HG02798 (cell line): Measurements from ENCODE around the gene DOLK.

Experiments used
- ATAC-seq: cut with Tn5 transposase; IDR thresholded peaks from one replicate; pipeline ENCODE4 v1.9.1; 2021; ENCODE audit warnings: mild to moderate bottlenecking; ENCODE audit not compliant: unreplicated experiment, poor library complexity

Gene DOLK

DNA sequence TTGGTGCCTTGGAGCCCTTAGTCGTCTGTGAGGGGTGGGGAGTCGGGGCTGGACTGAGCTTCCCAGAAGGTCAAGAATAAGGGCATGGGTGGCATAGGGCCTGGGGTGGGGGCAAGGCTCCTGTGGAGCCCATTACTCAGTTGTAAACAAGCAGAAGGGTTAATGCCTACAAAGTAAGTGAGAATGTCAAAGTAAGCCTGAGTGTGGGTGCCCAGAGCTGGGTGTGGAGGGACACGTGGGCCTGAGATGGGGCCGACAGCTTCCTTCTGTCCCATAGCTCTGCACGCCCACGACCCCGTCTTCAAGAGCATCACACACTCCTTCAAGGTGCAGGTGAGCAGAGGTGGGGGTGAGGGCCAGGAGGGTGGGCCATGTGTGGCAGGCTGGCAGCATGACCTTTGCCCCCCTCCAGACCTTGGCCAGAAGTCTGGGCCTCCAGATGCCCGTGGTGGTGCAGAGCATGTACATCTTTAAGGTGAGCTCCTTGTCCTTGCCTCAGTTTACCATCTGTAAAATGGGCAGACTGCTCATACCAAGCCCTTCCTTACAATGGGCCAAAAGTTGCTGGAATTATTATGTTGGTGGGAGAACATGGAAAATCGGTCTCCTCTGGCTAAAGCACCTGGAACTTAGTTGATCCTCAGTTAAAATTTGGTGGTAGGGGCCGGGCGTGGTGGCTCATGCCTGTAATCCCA, 11.1 kb downstream of the DOLK start:
- no peak for ATAC-seq

DNA sequence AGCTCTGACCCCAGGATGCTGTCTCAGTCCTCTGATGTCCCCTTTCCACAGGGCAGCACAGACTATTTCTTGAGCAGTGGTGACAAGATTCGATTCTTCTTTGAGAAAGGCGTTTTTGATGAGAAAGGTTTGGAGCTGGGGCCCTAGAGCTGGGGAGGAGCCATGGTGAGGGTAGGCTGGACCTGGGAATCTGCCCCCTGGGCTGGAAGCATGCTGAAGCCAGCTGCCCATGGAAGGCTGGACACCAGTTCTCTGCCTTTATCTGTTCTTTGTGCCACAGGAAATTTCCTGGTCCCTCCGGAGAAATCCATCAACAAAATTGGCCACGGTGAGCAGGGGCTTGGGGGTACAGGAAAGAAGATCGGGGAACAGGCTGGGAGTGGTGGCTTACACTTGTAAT, 13.7 kb downstream of the DOLK start:
- no peak for ATAC-seq

DNA sequence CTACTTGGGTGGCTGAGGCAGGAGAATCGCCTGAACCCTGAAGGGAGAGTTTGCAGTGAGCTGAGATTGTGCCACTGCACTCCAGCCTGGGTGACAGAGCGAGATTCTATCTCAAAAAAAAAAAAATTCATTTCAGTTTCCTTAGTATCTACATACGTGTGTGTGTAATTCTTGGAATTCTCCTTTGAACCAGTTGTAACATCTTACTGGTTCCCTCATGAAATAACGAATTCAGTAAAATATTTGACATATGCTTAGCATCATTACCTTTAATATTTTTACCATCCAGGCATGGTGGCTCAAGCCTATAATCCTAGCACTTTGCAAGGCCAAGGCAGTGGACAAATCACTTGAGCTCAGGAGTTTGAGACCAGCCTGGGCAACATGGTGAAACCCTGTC, 17.8 kb downstream of the DOLK start:
- ATAC-seq, result no peak

DNA sequence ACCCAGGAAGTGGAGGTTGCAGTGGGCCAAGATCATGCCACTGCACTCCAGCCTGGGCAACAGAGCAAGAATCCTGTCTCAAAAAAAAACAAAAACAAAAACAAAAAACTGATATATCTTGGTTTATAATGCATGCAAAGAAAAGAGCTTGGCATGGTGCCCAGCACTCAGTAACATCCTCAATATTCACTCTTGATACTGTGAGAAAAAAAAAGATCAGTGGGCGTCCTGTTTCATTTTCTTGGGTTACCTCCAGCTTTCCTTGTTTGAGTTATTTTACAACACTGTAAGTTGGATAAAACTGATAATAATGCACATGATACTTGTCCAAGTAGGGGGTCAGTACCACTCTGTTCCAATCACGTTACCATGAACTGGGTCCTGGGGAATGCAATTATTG, 18.8 kb downstream of the DOLK start:
- no peak for ATAC-seq

DNA sequence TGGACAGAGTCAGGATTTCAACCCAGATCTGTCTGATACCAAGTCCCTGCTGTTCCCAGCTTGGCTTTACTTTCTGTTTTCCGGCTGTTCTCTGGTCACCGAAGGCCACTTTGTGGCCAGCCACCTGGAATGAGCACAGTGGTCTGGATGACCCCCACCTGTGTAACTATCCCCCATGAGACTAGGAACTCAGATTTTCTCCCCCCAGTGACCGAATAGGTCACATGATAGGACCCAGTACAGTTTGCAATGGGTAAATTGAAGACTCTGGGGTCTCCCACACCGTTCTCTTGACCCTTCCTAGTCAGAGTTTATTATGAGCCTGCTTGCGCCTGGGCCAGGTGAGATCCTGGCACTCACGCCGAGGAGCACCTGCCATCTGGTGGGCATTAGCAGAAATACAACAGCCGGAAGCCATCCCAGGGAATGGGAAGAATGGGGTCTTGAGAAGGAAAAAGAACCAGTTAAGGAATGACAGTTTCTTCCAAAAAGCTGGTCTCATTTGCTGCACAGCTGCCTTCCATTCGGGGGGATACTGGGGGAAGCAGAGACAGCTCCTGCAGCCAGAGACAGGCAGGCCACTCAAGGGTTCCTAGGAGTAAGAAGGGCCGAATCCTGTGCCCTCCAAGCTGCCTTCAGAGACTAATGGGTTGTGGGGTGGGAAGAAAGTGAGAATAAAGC, 19.5 kb downstream of the DOLK start:
- peak; percentile 35 for ATAC-seq

DNA sequence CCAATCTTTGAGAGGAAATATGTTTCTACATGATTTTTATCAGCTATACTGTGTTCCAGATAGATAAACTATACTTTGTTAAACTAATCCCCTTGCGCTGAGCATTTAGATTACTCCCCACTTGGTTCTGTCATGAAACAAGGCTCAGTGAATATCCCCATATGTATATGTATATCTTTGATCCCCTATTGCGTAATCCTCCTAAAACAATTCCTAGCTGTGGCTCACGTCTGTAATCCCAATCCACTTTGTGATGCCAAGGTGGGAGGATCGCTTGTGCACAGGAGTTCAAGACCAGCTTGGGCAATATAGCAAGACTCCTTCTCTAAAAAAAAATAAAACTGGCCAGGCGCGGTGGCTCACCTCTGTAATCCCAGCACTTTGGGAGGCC, 23.9 kb downstream of the DOLK start:
- ATAC-seq, result no peak

DNA sequence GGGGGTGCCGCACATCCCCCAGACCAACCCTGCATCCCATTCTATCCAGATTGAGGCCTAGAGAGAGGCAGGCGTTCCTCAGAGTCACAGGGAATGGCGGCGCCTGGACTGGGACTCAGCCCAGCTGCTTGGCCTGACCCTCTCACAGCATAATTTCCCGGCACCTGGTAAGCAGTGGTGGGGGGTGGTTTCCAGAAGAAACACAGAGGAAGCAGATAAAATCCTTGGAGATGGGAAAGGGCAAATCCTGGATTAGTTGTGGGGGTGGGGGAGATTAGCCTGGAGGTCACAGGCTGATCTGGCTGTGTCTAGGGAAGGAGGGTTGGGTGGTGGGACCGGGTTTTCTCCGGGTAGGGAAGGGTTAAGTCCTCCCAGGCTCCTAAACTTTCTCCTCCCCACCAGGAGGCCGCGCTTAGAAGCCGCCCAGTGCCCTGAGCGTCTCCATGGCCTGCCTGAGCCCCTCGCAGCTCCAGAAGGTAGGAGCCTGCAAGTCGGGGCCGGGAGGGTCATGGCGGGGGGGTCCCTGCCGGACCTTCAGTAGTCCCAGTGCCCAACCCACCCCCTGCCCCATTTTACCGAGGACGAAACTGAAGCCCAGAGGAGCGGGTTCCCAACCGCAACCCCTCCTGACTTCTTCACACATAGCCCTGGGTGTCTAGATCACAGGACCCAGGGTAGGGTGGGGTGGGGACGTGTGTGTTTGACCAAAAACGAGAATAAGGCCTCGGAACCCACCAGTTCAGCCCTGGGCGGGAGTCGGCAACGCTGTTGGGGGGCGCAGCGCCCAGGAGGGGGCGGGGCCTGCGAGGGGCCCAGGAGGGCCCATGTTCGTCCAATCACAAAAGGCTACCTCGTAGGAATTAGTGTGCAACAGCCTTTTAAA, 25.3 kb downstream of the DOLK start:
- no peak for ATAC-seq

DNA sequence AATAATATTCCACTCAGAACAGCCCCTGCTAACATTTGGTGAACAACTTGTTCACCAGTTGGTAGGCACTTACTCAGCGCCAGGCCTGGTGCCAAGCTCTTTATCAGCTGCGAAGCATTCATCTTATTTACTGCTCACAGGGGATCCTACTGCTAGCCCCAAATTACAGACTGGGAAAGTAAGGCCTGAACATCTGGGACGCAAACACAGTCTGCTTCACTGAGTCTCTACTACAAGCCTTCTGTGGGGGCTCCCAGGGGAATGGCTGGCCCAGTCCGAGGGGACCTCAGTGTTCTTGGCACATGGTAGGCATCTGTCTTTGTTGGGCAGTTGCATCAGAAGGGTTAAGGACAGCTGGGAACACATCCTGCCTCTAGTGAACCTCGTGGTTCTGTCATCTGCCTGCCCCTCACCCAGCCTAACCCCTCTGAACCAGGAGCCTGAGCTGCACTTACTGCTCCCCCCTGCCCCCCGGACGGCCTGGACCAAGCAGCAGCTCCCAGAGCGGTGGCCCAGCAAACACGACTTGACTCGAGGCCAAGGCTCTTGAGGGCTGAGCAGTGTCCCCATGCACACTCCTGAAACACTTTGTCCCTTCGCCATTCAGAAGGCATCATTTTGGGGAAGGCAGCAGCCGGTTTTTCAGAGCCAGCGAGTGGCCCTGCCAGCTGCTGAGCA, 26.9 kb downstream of the DOLK start, which contains the start of gene PHYHD1:
Gene PHYHD1, plus strand, starts transcription at position 602 of the 678 bp plus-strand sequence. CDS start 1,342 bp downstream, outside the sequence.
- ATAC-seq, result no peak

DNA sequence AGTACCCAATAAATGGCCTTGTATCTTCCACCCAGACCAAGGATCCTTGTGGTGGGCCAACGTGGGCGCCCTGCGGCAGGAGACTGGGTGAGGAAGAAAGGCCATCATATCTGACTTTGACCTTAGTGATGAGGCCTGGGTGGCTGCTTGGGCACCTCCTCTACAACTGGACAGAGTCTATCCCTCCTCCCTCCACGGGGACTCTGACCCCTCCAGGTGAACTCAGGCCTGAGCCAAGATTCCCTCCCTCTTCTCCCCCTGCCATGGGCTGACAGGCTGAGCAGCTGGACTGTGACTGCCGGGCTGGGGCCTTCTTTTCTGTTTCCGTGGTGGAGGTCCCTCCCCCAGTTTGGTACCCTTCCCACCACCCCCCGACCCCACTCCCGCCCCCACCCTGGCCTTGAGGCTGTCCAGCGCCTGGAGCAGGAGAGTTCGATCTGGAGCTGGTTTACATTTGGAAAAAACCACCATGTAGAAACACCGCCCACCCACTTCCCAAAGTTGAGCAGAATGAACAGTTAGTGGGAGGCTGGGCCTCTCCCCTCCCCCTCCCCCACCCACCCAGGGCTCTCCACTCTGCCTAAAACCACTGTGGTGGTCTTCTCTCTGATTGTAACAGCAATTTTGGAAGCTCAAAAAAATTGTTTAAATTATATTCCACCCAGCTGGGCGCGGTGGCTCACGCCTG, 27.9 kb downstream of the DOLK start:
- no peak for ATAC-seq

DNA sequence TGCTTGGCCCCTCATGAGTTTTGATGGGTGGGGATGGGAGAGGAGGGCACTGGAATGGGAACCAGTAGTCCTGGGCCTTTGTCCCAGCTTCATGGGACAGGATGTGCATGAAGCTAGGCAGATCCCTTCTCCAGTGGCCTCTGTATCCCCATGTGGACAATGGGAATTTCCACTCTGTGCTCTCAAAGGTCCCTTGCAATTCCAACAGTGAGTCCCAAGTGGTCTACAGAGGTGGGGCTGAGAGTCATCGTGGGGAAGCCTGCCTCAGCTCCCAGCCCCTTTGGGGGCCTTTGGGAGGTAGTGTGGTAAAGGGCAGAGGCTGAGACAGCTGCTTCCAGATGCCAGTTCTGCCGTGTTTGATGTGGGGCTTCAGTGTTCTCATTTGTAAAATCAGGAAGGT, 28.5 kb downstream of the DOLK start:
- no peak for ATAC-seq

DNA sequence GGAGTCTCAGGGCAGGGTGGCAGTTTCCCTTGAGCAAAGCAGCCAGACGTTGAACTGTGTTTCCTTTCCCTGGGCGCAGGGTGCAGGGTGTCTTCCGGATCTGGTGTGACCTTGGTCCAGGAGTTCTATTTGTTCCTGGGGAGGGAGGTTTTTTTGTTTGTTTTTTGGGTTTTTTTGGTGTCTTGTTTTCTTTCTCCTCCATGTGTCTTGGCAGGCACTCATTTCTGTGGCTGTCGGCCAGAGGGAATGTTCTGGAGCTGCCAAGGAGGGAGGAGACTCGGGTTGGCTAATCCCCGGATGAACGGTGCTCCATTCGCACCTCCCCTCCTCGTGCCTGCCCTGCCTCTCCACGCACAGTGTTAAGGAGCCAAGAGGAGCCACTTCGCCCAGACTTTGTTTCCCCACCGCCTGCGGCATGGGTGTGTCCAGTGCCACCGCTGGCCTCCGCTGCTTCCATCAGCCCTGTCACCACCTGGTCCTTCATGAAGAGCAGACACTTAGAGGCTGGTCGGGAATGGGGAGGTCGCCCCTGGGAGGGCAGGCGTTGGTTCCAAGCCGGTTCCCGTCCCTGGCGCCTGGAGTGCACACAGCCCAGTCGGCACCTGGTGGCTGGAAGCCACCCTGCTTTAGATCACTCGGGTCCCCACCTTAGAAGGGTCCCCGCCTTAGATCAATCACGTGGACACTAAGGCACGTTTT, 30.1 kb downstream of the DOLK start:
- ATAC-seq, result no peak

DNA sequence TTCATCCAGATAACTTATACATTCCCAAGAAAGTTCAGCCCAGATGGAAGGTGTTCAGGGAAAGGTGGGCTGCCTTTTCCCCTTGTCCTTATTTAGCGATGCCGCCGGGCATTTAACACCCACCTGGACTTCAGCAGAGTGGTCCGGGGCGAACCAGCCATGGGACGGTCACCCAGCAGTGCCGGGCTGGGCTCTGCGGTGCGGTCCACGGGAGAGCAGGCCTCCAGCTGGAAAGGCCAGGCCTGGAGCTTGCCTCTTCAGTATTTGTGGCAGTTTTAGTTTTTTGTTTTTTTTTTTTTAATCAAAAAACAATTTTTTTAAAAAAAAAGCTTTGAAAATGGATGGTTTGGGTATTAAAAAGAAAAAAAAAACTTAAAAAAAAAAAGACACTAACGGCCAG, 30.7 kb downstream of the DOLK start:
- ATAC-seq, result no peak

DNA sequence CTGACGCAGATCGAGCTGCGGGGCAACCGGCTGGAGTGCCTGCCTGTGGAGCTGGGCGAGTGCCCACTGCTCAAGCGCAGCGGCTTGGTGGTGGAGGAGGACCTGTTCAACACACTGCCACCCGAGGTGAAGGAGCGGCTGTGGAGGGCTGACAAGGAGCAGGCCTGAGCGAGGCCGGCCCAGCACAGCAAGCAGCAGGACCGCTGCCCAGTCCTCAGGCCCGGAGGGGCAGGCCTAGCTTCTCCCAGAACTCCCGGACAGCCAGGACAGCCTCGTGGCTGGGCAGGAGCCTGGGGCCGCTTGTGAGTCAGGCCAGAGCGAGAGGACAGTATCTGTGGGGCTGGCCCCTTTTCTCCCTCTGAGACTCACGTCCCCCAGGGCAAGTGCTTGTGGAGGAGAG, 31.2 kb downstream of the DOLK start:
- no peak for ATAC-seq

DNA sequence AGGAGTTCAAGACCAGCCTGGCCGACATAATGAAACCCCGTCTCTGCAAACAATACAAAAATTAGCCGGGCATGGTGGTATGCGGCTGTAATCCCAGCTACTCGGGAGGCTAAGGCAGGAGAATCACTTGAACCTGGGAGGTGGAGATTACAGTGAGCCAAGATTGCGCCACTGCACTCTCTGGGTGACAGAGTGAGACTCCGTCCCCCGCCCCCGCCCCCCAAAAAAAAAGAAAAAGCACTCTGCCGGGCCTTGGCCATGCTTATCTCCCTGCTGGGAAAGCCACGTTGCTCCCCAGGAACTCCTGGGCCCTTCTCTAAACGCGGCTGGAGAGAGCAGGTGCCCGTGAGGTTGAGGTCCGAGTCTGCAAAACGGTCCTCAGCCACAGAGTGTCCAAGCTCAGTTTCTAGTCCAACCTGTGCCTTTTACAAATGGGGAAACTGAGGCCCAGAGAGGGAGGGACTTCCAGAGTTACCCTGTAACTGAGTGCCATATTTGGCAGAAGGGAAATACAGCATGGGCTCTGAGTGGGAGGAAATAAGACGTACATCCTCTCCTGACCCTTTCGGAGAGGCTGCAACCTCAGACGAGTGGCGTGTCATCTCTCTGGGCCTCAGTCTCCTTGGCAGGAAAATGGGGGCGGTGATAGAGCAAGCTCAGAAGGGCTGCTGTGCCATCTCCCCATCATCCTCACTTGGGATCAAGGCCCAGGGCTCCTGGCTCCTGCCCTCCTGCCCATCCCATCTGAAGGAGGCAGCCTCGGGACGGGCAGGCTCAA, 33.2 kb downstream of the DOLK start:
- no peak for ATAC-seq

DNA sequence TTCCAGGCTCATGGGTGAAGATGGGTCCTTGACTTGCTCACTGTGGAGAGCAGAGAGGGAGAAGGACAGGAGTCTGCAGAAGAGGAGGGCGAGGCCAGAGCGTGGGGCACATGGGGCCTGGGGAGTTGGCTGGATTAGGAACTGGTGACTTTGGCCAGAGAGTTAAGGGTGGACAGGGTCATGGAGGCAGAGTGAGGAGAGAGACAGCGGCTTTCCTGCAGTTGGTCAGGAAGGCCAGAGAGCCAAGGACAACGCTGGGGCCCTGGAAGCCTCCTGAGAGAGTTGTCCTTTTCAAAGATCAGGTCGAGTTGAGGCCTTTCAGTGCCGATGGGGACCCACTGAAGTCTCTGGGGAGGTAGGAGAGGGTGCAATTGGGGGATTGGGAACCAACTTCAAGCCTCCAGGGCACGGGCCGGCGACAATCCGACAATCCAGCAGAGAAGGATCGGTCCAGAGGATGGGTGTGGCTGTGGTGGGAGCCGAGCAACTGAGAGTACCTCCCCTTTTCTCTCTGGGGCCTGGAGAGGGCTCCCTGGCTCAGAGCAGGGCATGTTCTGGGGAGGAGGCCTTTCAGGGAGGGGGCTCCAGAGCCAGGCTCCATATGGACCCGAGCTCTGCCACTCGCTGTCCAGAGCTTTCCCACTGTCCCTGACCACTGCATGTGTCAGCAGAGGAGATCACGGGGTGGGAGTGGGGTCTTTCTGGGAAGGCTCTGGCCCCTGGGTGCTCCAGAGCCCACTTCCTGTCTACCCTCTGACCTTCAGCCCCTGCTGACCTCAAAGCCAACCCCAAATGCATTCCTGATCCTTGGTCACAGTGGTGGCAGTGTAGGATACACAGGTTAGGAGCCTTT, 34.1 kb downstream of the DOLK start:
- ATAC-seq, result no peak

DNA sequence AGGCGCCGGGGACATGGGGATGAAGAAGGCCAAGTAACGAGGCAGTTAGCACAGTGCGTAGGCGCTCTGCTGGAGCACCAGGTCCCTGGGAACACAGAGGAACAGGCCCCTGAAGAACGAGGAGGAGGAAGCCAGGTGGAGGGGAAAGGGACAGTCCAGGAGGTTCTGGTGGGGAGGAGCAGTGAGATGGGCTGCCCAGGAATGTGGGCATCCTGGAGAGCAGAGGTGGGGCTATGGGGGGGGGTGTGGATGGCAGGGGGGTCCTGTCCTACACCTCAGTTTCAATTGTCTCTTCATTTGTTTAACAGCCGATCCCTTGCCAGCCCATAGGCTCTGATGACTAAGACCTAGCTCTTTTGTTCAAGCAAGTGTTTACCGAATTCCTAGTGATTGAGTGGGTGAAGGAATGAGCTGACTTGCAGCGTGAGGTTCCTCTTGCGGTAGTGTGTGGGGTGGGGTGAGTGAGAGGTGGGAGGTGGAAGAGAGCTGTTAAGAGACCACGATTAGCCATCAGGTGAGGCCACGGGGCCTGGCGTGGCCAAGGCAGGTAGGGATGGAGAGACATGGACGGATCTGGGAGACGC, 35.0 kb downstream of the DOLK start:
- no peak for ATAC-seq

DNA sequence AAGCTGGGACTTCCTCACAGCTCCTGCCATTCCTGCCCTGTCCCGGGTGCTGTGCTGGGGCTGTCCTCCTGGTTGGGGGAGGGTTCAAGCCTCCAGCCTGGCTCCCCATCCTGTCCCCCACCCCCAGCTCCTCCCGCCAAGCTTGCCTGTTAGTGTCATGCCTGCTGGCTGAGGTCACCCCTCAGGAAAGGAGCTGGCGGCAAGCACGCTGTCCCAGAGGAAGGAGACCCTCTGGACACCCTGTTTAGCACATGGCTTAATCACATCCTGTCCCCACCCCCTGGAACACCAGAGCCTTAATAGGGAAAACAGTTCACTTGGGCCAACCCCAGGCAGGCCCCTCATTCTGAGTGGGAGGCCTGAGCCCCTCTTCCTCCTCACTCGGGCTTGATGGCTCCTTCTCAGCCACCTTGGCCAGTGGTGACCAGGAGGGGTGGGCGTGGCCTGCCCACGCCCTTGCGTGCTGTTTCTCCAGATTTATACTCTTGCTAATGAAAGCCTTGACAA, 35.8 kb downstream of the DOLK start:
- ATAC-seq, result no peak
